ENCODE data around the gene ZNF423. TPM values are rescaled to one million over a fixed set of nuclear protein-coding genes. Genes with fewer than 3 reads are reported as not detected.

ZNF423 gene
- total RNA-seq, 6 experiments from 2014 or later: not detected

DNA sequence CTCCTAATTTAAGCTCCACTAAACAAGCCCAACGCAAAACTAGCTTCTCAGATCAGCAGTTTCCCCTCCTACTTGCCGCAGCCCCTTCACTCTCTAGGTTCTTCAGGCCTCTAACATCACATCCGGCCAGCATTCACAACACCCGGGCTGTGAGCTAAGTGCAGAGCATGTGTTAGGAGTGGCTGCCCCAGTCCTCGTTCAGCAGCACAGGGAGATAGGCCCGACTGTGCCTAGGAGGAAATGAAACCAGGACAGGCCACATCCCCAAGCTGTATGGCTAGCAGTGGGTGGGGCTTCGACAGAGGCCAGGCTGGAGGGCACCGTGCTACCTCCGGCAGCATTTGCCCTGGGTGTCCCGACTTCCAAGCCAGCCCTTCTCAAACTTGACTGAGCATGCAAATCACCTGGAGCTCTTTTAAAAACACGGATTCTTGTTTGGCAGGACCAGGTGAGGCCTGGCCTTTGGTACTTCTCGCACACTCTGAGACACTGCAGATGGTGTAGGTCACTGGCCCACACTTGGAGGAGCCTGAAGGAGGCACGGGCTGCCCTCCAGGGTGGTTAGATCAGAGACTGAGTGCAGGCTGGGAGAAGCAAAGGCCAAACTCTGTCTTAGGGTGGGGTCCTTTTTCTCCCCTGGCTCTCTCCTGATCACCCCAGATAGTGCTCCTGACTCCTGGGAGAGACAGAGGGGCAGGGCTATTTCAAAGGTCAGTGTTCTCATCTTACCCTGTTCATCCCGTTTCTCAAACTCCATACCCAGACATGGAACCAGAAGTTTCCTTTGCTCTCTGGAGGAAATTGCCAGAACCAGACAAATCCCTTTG lies 280.4 kb downstream of the ZNF423 start:
- DNase-seq: no peak
- TF ChIP-seq, protein P1, sequence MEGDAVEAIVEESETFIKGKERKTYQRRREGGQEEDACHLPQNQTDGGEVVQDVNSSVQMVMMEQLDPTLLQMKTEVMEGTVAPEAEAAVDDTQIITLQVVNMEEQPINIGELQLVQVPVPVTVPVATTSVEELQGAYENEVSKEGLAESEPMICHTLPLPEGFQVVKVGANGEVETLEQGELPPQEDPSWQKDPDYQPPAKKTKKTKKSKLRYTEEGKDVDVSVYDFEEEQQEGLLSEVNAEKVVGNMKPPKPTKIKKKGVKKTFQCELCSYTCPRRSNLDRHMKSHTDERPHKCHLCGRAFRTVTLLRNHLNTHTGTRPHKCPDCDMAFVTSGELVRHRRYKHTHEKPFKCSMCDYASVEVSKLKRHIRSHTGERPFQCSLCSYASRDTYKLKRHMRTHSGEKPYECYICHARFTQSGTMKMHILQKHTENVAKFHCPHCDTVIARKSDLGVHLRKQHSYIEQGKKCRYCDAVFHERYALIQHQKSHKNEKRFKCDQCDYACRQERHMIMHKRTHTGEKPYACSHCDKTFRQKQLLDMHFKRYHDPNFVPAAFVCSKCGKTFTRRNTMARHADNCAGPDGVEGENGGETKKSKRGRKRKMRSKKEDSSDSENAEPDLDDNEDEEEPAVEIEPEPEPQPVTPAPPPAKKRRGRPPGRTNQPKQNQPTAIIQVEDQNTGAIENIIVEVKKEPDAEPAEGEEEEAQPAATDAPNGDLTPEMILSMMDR (IDR thresholded peaks at IDR 0.05): no peak
- Mint-ChIP-seq H3K4me1 (ENCODE audit: low read depth) (no peaks in the 10 kb centered on the region), H3K27me3 (ENCODE audit: insufficient read depth) (peaks cover 2% of the 10 kb centered on the region; the same call in 1 of the 2 replicates), H3K4me3 (no peak overlapping the region), H3K9me3 (peaks cover 17% of the 10 kb centered on the region; the same call in 1 of the 2 replicates), H3K36me3 (ENCODE audit: low read depth) (no peaks in the 10 kb centered on the region), H3K27ac (no peak overlapping the region)

DNA sequence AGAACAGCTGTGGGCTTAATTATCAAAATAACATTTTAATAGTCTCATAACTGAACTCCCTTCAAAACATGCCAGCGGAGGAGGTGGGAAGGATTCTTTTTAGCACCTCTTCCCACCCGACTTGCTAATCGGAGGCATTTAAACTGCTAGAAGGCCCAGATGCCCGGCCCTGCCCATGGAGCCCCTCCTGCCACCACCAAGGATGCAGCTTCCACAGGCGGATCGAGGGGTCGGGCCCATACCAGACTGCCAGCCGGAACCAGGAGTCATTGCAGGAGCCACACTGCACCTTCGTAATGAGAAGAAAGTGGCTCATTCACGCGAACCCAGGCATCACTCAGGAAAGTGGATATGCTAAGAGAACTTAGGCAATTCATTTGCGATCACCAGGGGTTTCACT lies 281.1 kb downstream of the ZNF423 start:
- peaks cover 17% of the 10 kb centered on the region; the same call in 1 of the 2 replicates for H3K9me3 Mint-ChIP-seq
- peaks cover 2% of the 10 kb centered on the region; the same call in 1 of the 2 replicates for H3K27me3 Mint-ChIP-seq (ENCODE audit: insufficient read depth)
- no peak overlapping the region for H3K4me3 Mint-ChIP-seq
- TF ChIP-seq, protein P1 (IDR thresholded peaks at IDR 0.05): no peak
- no peak for DNase-seq
- H3K27ac Mint-ChIP-seq: no peak overlapping the region
- H3K4me1 Mint-ChIP-seq (ENCODE audit: low read depth): no peaks in the 10 kb centered on the region
- no peaks in the 10 kb centered on the region for H3K36me3 Mint-ChIP-seq (ENCODE audit: low read depth)

- Mint-ChIP-seq H3K27ac (no peak overlapping the region), H3K27me3 (ENCODE audit: insufficient read depth) (peaks cover 9% of the 10 kb centered on the region), H3K4me1 (ENCODE audit: low read depth) (no peaks in the 10 kb centered on the region), H3K36me3 (ENCODE audit: low read depth) (no peaks in the 10 kb centered on the region), H3K4me3 (no peak overlapping the region), H3K9me3 (peaks cover 18% of the 10 kb centered on the region)
- no peak for DNase-seq
- TF ChIP-seq, protein P1 (IDR thresholded peaks at IDR 0.05): no peak
Measured at GRCh38 chr16:49567950-49568349, 288.0 kb downstream of the ZNF423 start.

DNA sequence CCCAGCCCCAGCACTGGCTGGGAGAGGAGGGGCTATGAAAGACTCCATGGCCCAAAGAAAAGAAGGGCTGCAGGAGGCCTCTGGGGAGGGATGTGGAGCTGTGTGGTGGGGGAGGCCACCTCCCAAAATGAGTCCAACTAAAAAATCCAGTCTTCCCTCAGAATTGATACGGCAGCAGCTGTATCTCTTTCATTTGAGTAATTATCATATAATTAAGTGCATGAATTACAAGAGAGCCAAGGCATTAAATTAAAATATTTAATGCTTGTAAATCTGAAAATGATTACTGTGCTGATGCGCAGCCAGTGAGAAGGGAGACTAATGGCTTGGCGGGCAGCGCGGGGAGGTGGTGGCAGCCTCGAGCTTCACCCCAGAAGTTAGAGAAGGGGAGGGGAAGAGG lies 289.5 kb downstream of the ZNF423 start:
- Mint-ChIP-seq H3K9me3 (peaks cover 24% of the 10 kb centered on the region), H3K27me3 (ENCODE audit: insufficient read depth) (peaks cover 9% of the 10 kb centered on the region), H3K27ac (no peak overlapping the region), H3K4me3 (no peak overlapping the region), H3K36me3 (ENCODE audit: low read depth) (no peaks in the 10 kb centered on the region), H3K4me1 (ENCODE audit: low read depth) (no peaks in the 10 kb centered on the region)
- no peak for DNase-seq
- TF ChIP-seq, protein P1 (IDR thresholded peaks at IDR 0.05): no peak

- Mint-ChIP-seq H3K4me1 (ENCODE audit: low read depth) (no peaks in the 10 kb centered on the region), H3K36me3 (ENCODE audit: low read depth) (no peaks in the 10 kb centered on the region), H3K27me3 (ENCODE audit: insufficient read depth) (peaks cover 7% of the 10 kb centered on the region), H3K27ac (no peak overlapping the region), H3K4me3 (no peak overlapping the region), H3K9me3 (peaks cover 24% of the 10 kb centered on the region)
- no peak for DNase-seq
- TF ChIP-seq, protein P1 (IDR thresholded peaks at IDR 0.05): no peak
Measured at GRCh38 chr16:49564496-49565229, 291.2 kb downstream of the ZNF423 start.
